NCI-H2227 (cell line): Measurements from ENCODE around the gene DVL1.

ENCODE experiments used
- DNase-seq: peaks from one replicate; lab custom pipeline; 2025; ENCODE audit not compliant: unreplicated experiment; lab: John Stamatoyannopoulos, UW

Gene DVL1

DNA sequence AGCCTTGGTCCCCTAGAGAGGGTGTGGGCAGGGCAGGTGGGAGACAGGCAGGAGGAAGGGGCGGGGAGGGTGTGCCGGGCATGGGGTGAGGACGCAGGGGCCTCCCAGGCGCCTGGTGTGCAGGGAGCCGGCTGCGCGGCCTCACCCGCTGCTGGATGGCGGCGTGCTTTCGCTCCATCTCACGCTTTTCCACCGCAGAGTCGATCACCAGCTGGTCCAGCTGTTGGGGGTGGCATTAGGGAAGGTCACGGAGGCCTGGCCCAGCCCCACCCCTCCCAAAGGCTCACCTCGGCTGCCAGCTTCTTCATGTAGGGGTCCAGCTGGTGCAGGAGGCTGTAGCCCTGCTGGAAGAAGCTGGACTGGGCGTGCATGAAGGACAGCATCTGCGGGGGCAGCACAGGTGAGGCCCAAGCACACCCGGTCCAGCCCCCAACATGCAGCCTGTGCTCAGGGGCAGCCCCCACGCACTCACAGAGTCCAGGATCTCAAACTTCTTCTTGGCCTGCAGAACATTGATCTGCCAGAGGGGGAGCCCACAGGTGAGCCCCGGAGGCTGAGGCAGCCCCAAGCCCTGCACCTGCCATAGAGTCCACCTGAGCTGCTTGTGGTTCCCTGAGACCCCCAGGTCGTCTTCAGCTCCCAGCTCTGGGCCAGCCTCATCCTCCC lies 49.4 kb downstream of the DVL1 start:
- peak; percentile 42 for DNase-seq

DNA sequence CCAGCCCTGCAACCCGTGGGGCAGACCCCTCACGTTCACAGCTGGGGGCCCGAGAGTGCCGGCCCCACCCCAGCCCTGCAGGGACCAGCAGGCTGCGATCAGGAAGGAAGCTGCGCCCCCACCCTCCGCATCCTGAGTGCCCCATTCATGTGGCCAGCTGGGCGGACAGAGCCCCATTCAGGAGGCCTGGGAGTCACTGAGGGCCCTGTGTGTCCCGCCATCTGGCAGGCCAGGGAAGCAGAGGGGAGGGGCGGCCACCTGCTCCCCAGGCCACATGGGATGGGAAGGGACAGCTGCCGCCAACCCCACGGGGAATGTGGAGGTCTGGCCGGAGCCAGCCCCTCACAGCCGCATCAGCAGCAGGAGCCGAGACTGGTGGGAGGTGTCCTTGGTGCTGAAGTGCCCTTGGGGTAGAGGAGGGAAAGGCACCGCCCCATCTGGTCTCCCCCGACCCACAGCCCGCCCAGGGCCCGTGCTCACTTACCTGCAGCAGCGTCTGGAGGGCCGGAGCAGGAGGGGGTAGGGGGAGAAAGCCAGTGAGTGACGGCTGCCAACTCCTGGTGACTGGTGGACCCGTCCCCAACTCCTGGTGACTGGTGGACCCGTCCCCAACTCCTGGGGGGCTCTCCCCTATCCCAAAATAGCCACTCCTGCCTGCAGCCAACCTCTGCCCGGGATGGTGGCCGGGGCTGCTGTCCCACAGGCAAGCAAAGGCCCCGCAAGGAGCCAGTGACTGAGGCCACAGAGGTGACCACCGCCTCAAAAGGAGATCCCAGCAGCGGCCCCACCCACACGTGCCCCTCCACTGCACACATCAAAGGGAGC lies 50.1 kb downstream of the DVL1 start:
- peak; percentile 67 for DNase-seq

- no peak for DNase-seq
Observed at GRCh38 chr1:1297802-1298424, 51.3 kb downstream of the DVL1 start.

DNA sequence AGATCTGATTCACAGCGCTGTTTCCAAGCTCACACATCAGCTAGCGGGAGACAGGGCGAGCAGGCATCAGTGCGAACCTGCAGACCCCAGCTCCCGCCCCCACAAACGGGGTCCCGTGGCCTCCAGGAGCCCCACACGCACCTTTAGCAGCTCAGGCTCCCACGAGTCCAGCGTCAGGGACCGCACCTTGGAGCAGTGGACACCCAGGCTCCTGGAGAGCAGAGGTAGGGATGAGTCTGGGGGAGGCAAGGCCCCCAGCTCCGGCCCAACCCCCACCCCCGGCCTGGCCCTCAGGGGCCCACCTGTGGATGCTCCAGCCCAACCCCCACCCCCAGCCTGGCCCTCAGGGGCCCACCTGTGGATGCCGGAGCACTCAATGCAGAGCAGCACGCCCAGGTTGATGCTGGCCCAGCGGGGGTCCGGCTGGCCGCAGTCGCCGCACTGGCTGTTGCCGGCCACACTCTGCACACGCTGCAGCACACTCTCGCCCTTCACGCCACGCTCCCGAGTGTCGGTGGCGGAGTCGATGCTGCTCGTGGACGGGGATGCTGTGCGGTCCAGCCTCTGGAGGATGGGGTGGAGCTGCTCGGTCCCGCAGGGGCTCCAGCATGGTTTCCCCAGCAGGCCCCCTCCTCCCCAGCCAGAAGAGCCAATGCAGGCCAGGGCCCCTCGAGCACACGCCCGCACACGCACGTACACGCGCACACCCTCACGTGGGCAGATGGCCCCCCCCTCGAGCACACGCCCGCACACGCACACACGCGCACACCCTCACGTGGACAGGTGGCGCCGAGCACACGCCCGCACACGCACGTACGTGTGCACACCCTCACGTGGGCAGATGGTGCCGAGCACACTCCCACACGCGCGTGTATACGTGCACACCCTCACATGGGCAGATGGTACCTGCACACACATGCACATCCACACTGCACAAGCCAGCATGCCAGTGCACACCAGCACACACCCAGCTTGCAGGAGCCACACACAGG lies 52.9 kb downstream of the DVL1 start:
- DNase-seq = no peak

GRCh38 chr1:1295154-1295923 lies 53.9 kb downstream of the DVL1 start:
- no peak for DNase-seq

DNA sequence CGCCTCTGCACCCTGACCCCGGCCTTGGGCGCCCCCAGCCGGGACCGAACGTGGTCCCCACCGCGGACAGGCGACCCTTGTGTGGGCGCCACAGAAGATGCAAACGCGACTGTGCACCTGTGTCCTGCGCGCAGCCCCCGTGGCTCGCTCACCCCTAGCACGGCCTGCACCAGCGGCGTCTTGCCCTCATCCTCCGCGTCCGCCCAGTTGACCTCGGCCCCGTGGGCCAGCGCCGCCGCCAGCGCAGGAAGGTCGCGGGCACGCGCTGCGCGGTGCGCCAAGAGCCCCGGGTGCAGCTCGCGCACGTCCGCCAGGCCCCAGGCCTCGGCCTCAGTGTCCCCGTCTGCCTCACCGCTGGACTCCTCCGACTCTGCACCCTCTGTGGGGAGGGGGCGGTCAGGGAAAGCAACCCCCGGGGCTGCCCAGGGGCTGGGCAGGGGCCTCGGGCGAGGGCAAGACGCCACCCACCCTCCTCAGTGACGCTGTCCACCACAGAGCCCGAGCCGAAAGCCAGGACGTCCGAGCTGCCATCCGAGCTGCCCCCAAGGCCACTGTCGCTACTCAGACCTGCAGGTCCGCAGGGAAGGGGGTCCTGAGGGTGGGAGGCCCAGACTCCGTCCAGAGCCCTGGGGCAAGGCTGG lies 54.8 kb downstream of the DVL1 start:
- no peak for DNase-seq

DNA sequence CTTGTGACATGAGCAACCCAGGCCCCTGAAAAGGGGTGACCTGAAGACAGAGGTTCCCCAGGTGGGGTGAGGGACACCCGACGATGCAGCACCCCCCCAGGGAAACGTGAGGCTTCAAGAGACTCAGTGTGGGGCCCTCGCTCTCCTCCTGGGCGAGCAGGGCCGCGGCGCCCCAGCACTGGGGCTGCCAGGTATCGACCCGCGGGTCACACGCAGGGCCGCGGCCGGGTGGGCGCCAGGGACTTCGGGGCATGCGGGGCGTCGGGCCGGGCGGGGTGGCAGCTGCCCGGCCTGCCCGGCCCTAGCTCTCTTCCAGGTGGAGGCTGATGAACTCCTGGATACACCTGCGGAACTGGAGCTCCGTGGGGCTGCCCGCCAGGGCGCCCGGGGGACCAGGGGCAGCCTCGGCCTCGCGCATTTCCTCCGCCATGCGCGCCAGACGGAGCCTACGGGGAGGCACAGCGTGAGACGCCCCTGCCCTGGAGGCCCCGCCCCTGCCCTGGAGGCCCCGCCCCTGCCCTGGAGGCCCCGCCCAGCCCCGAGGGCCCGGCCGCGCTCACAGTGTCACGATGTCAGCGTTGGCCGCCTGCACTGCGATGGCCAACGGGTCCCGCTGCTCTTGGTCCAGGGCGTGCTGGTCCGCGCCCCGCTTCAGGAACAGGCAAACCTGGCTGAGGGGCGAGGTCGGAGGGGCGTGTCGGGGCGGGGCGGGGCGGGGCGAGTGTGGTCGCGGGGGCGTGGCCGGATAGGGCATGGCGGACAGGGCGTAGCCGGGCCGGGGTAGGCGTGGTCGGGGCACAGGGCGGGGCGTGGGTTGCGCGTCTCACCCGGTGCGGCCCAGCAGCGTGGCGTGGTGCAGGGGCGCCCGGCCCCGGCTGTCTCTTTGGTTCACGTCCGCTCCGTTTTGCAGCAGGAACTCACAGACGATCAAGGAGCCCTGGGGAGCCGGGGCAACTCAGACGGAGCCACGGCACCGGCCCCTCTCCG lies 55.7 kb downstream of the DVL1 start:
- DNase-seq = no peak

GRCh38 chr1:1292851-1293250 lies 56.4 kb downstream of the DVL1 start:
- no peak for DNase-seq

DNA sequence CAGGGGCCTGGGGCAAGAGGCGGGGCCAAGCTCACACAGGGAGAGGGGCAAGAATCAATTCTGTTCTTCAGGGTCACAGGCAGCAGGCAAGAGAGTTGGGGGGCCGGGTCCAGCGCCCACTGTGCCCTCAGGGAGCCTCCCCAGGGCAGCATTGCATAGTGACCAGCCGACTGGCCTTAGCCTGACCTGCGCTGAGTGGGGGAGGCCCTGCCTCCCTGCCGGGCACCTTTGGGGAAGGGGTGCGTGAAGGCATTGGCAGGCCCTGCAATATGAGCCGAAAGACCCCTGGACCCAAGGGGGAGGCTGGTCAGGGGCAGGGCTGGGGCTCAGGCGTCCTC lies 56.8 kb downstream of the DVL1 start:
- DNase-seq = no peak

DNA sequence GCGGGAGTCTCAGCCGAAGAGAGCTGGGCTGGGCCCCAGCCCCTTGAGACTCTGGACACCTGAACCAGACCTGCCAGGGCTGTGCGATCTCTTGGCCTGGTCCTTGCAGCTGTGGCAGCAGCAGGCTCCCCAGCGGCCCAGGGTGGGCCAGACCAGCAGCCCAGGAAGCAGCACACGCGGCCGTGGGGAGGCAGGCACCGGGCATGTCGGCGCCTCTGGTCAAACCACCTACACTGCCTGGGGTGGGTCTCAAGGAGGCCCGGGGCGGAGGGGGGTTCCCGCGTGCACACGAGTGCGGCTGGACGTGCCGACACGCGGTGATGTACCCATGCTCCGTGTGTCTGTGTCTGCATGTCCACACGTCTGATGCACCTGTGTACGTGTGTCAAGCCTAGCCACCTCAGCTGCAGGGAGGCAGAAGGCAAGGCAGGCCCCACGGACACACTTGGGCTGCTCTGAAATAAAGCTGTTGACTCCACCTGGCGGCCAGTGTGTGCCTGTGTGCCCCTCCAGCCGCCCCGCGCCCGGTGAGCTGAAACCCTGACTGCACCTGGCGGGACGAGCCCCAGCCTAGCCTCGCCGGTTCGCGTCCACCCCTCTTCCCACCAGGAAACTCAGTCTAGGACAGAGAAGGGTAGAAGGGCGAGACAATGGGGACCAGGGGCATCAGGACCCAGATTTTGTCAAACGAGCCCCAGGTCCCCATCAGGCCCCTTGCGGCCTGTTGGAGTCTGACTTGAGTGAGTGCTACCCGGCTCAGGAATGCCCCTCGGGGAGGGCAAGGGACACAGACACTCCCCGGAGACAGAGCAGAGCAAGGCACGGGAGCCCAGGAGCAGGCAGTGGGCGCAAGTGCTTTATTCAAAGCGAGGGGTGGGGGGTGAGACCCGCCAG lies 57.4 kb downstream of the DVL1 start:
- peak; percentile 76 for DNase-seq

GRCh38 chr1:1291023-1291528 lies 58.1 kb downstream of the DVL1 start:
- DNase-seq = peak; percentile 69

GRCh38 chr1:1290238-1290731 lies 58.9 kb downstream of the DVL1 start:
- DNase-seq = peak; percentile 72

GRCh38 chr1:1287288-1288110 lies 61.7 kb downstream of the DVL1 start:
- DNase-seq = no peak

DNA sequence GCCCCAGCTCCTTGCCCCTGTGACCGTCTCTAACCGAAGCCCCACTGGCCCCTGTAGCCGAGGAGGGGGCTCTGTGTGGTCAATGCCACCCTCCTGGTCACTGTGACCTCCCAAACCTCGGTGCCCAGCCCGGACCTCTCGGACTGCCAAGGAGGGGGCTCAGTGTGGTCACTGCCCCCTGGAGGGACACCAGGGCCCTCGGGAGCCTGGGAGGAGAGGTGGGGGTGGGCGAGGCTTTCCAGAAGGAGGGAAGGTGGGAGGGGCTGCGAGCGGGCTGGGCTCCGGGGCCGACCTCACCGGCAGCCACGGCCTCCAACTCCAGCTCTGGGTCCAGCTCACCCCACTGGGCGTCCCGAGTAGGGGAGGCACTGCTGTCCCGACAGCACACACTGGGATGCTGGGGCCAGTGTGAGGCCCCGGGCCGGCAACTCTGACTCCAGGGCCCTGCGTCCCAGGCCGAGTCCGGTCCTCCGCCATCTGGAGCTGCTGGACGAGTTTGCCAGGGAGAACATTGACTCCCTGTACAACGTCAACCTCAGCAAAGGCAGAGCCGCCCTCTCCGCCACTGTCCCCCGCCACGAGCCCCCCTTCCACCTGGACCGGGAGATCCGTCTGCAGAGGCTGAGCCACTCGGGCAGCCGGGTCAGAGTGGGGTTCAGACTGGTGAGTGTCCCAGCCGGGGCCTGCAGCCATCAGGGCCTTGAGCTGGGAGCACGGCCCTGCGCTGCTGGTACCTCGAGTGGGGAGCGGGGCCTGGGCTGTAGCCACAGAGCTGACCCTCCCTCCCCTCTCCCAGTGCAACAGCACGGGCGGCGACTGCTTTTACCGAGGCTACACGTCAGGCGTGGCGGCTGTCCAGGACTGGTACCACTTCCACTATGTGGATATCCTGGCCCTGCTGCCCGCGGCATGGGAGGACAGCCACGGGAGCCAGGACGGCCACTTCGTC lies 62.6 kb downstream of the DVL1 start:
- DNase-seq = no peak

- no peak for DNase-seq
Observed at GRCh38 chr1:1285611-1286311, 63.5 kb downstream of the DVL1 start.
